Measurements from ENCODE around the gene BTBD10. TPM values are rescaled to one million over a fixed set of nuclear protein-coding genes. Genes with fewer than 3 reads are reported as not detected.
A peak's percentile ranks its signal among the peaks of the same experiment; 100 is the strongest.

The BTBD10 gene
- total and polyA plus RNA-seq, 2 of the 13 experiments (the other 11 are each of a cell fraction or from before 2014, with no cell fraction given): 9.8 to 26.6 TPM

DNA sequence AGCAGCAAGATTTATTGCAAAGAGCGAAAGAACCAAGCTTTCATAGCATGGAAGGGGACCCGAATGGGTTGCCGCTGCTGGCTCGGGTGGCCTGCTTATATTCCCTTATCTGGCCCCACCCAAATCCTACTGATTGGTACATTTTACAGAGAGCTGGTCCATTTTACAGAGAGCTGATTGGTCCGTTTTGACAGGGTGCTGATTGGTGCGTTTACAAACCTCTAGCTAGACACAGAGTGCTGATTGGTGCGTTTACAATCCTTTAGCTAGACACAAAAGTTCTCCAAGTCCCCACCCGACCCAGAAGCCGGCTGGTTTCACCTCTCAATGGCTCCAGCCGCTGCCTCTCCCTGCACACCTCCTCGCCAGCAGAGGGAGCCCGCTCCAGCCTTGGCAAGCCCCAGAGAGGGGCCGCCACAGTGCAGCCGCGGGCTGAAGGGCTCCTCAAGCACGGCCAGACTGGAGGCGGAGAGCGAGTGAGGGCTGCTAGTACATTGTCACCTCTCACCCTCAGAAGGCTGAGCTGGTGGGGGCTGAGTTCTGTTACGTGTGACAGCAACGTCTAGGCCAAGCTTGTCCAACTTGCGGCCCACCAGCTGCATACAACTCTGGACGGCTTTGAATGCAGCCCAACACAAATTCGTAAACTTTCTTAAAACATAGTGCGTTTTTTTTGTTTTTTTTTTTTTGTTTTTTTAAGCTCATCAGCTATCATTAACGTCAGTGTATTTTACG lies 24.1 kb upstream of the BTBD10 start (continued):
- TF ChIP-seq, protein P1, sequence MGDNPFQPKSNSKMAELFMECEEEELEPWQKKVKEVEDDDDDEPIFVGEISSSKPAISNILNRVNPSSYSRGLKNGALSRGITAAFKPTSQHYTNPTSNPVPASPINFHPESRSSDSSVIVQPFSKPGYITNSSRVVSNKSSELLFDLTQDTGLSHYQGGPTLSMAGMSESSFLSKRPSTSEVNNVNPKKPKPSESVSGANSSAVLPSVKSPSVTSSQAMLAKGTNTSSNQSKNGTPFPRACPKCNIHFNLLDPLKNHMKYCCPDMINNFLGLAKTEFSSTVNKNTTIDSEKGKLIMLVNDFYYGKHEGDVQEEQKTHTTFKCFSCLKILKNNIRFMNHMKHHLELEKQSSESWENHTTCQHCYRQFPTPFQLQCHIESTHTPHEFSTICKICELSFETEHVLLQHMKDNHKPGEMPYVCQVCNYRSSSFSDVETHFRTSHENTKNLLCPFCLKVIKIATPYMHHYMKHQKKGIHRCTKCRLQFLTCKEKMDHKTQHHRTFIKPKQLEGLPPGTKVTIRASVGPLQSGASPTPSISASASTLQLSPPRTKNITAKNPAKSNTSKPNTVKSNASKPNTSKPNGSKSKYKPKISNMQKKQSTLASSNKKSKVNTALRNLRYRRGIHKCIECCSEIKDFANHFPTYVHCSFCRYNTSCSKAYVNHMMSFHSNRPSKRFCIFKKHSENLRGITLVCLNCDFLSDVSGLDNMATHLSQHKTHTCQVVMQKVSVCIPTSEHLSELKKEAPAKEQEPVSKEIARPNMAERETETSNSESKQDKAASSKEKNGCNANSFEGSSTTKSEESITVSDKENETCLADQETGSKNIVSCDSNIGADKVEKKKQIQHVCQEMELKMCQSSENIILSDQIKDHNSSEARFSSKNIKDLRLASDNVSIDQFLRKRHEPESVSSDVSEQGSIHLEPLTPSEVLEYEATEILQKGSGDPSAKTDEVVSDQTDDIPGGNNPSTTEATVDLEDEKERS (CRISPR knock-in tag; IDR thresholded peaks at IDR 0.05): peak; percentile 88; the same call in 1 of the 2 replicates
- no peak for TF ChIP-seq RXRB (CRISPR knock-in tag; IDR thresholded peaks at IDR 0.05; ENCODE audit: borderline replicate concordance)
- peak; percentile 47; the same call in 1 of the 2 replicates for TF ChIP-seq PITX1 (CRISPR knock-in tag; IDR thresholded peaks at IDR 0.05)
- TF ChIP-seq RXRA (CRISPR knock-in tag; IDR thresholded peaks at IDR 0.05): 0 out of 2 replicates have a peak, but pooled peaks have one; percentile 28
- 0 out of 2 replicates have a peak, but pooled peaks have one; percentile 42 for TF ChIP-seq ZNF136 (CRISPR knock-in tag; IDR thresholded peaks at IDR 0.05; ENCODE audit: low read depth)
- no peak for TF ChIP-seq ZNF816 (CRISPR knock-in tag; IDR thresholded peaks at IDR 0.05; ENCODE audit: borderline replicate concordance)
- no peak for TF ChIP-seq BRCA1 (CRISPR knock-in tag; IDR thresholded peaks at IDR 0.05)
- TF ChIP-seq, protein P2, sequence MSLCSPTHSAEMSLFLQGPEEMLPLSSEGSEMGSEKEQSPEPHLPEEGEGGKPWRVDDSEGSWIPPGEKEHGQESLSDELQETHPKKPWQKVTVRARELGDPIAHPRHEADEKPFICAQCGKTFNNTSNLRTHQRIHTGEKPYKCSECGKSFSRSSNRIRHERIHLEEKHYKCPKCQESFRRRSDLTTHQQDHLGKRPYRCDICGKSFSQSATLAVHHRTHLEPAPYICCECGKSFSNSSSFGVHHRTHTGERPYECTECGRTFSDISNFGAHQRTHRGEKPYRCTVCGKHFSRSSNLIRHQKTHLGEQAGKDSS (CRISPR knock-in tag; IDR thresholded peaks at IDR 0.05; ENCODE audit: borderline replicate concordance, low read depth): no peak
- TF ChIP-seq SRSF1 (optimal IDR thresholded peaks at IDR 0.05; ENCODE audit: low read depth, low read length): peak; percentile 54
- TF ChIP-seq, protein P3, sequence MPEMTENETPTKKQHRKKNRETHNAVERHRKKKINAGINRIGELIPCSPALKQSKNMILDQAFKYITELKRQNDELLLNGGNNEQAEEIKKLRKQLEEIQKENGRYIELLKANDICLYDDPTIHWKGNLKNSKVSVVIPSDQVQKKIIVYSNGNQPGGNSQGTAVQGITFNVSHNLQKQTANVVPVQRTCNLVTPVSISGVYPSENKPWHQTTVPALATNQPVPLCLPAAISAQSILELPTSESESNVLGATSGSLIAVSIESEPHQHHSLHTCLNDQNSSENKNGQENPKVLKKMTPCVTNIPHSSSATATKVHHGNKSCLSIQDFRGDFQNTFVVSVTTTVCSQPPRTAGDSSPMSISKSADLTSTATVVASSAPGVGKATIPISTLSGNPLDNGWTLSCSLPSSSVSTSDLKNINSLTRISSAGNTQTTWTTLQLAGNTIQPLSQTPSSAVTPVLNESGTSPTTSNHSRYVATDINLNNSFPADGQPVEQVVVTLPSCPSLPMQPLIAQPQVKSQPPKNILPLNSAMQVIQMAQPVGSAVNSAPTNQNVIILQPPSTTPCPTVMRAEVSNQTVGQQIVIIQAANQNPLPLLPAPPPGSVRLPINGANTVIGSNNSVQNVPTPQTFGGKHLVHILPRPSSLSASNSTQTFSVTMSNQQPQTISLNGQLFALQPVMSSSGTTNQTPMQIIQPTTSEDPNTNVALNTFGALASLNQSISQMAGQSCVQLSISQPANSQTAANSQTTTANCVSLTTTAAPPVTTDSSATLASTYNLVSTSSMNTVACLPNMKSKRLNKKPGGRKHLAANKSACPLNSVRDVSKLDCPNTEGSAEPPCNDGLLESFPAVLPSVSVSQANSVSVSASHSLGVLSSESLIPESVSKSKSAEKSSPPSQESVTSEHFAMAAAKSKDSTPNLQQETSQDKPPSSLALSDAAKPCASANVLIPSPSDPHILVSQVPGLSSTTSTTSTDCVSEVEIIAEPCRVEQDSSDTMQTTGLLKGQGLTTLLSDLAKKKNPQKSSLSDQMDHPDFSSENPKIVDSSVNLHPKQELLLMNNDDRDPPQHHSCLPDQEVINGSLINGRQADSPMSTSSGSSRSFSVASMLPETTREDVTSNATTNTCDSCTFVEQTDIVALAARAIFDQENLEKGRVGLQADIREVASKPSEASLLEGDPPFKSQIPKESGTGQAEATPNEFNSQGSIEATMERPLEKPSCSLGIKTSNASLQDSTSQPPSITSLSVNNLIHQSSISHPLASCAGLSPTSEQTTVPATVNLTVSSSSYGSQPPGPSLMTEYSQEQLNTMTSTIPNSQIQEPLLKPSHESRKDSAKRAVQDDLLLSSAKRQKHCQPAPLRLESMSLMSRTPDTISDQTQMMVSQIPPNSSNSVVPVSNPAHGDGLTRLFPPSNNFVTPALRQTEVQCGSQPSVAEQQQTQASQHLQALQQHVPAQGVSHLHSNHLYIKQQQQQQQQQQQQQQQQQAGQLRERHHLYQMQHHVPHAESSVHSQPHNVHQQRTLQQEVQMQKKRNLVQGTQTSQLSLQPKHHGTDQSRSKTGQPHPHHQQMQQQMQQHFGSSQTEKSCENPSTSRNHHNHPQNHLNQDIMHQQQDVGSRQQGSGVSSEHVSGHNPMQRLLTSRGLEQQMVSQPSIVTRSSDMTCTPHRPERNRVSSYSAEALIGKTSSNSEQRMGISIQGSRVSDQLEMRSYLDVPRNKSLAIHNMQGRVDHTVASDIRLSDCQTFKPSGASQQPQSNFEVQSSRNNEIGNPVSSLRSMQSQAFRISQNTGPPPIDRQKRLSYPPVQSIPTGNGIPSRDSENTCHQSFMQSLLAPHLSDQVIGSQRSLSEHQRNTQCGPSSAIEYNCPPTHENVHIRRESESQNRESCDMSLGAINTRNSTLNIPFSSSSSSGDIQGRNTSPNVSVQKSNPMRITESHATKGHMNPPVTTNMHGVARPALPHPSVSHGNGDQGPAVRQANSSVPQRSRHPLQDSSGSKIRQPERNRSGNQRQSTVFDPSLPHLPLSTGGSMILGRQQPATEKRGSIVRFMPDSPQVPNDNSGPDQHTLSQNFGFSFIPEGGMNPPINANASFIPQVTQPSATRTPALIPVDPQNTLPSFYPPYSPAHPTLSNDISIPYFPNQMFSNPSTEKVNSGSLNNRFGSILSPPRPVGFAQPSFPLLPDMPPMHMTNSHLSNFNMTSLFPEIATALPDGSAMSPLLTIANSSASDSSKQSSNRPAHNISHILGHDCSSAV (CRISPR knock-in tag; IDR thresholded peaks at IDR 0.05; ENCODE audit: borderline replicate concordance): no peak
- TF ChIP-seq, protein P4, sequence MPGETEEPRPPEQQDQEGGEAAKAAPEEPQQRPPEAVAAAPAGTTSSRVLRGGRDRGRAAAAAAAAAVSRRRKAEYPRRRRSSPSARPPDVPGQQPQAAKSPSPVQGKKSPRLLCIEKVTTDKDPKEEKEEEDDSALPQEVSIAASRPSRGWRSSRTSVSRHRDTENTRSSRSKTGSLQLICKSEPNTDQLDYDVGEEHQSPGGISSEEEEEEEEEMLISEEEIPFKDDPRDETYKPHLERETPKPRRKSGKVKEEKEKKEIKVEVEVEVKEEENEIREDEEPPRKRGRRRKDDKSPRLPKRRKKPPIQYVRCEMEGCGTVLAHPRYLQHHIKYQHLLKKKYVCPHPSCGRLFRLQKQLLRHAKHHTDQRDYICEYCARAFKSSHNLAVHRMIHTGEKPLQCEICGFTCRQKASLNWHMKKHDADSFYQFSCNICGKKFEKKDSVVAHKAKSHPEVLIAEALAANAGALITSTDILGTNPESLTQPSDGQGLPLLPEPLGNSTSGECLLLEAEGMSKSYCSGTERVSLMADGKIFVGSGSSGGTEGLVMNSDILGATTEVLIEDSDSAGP (CRISPR knock-in tag; IDR thresholded peaks at IDR 0.05; ENCODE audit: borderline replicate concordance): peak; percentile 78
- no peak for TF ChIP-seq CCAR2 (optimal IDR thresholded peaks at IDR 0.05; ENCODE audit: low read depth, low read length)
- TF ChIP-seq ZNF614 (CRISPR knock-in tag; IDR thresholded peaks at IDR 0.05; ENCODE audit: borderline replicate concordance): peak; percentile 39; the same call in 1 of the 2 replicates
- peak; percentile 45 for TF ChIP-seq STAG1 (CRISPR knock-in tag; IDR thresholded peaks at IDR 0.05)

Data from HepG2 (cell line).